GM18502 (cell line): ENCODE results near the gene SSH2.
A peak's percentile ranks its signal among the peaks of the same experiment; 100 is the strongest.

Experiments used
- ATAC-seq: cut with Tn5 transposase; IDR thresholded peaks from one replicate; pipeline ENCODE4 v1.9.1; 2021; ENCODE audit warnings: mild to moderate bottlenecking; ENCODE audit not compliant: unreplicated experiment, poor library complexity

Gene SSH2

GRCh38 chr17:29618272-29619065 is 311.6 kb downstream of the SSH2 start:
- ATAC-seq: no peak

- peak; percentile 37 for ATAC-seq
Measured at GRCh38 chr17:29617481-29618271, 312.4 kb downstream of the SSH2 start.

GRCh38 chr17:29617125-29617480 is 312.9 kb downstream of the SSH2 start:
- peak; percentile 55 for ATAC-seq

- ATAC-seq: no peak
Measured at GRCh38 chr17:29616300-29617048, 313.6 kb downstream of the SSH2 start.

- peak; percentile 47 for ATAC-seq
Measured at GRCh38 chr17:29615492-29616299, 314.3 kb downstream of the SSH2 start.

- no peak for ATAC-seq
Measured at GRCh38 chr17:29615048-29615385, 315.0 kb downstream of the SSH2 start.

- ATAC-seq: no peak
Measured at GRCh38 chr17:29614349-29615047, 315.5 kb downstream of the SSH2 start.

- no peak for ATAC-seq
Measured at GRCh38 chr17:29613856-29614255, 316.2 kb downstream of the SSH2 start.

- ATAC-seq: peak; percentile 43
Measured at GRCh38 chr17:29613352-29613837, 316.6 kb downstream of the SSH2 start.

GRCh38 chr17:29612404-29613280 is 317.4 kb downstream of the SSH2 start:
- no peak for ATAC-seq

- no peak for ATAC-seq
Measured at GRCh38 chr17:29612094-29612403, 318.0 kb downstream of the SSH2 start.

- no peak for ATAC-seq
Measured at GRCh38 chr17:29611351-29612093, 318.5 kb downstream of the SSH2 start.

- ATAC-seq: no peak
Measured at GRCh38 chr17:29610395-29610794, 319.6 kb downstream of the SSH2 start.

- no peak for ATAC-seq
Measured at GRCh38 chr17:29608986-29609385, 321.0 kb downstream of the SSH2 start.

GRCh38 chr17:29607557-29608195 is 322.4 kb downstream of the SSH2 start:
- no peak for ATAC-seq

- ATAC-seq: no peak
Measured at GRCh38 chr17:29603109-29603674, 326.8 kb downstream of the SSH2 start.
